Measurements from ENCODE around the gene SLC25A27. TPM values are rescaled to one million over a fixed set of nuclear protein-coding genes. Genes with fewer than 3 reads are reported as not detected.
A peak's percentile ranks its signal among the peaks of the same experiment; 100 is the strongest.

SLC25A27 gene
- total RNA-seq, 1 experiment from 2014 or later: 10.7 TPM

GRCh38 chr6:46618726-46619125, 34.0 kb upstream of the SLC25A27 start:
- DNase-seq (ENCODE audit: low read depth, low spot score) (no peak), ATAC-seq (no peak)
- H3K9me3 ChIP-seq (ENCODE audit: control insufficient read depth in 1 of 2, insufficient read depth in 1 of 2, low read depth in 1 of 2, low read length in 2 of 2): no peaks in the 10 kb centered on the region
- no TSS peak for BruUV-seq (replicated peaks)
- no peaks in the 10 kb centered on the region for H3K4me1 ChIP-seq (ENCODE audit: control insufficient read depth in 1 of 2, insufficient read depth in 2 of 2, low read length in 2 of 2)
- H3K27me3 ChIP-seq (ENCODE audit: insufficient read depth, low read length): no peaks in the 10 kb centered on the region
- intact Hi-C loops (cut with micrococcal nuclease): no loop called here
- H3K9ac ChIP-seq (ENCODE audit: low read length): no peak overlapping the region
- POLR2A ChIA-PET: no interaction called here
- H3K9me2 ChIP-seq (ENCODE audit: insufficient read depth): no peaks in the 10 kb centered on the region; the same call in 1 of the 2 replicates
- TF ChIP-seq REST (IDR thresholded peaks at IDR 0.05; ENCODE audit: low read depth): no peak
- no peak overlapping the region for H3K27ac ChIP-seq (ENCODE audit: low read depth, low read length)
- RAD21 ChIA-PET (ENCODE audit: low non-redundant PET in 1 of 2, low total read pairs in 2 of 2, uncharacterized antibody in 2 of 2, unreplicated experiment in 2 of 2): no interaction called here
- H3K4me2 ChIP-seq (ENCODE audit: low read length): no peak overlapping the region
- no peak overlapping the region for H3K4me3 ChIP-seq (replicated peaks in 1 of 2; ENCODE audit: low read depth in 1 of 2, low read length in 2 of 2)
- CTCF ChIA-PET: interaction anchor here (1.3 kb wide), 1 partner anchor 198 kb away, joined by 3 read pairs; no protein-coding TSS in a partner anchor
- no peaks in the 10 kb centered on the region for H4K20me1 ChIP-seq (ENCODE audit: insufficient read depth)
- no peaks in the 10 kb centered on the region for H3K79me2 ChIP-seq (ENCODE audit: insufficient read depth, low read length)
- no peaks in the 10 kb centered on the region for H3K36me3 ChIP-seq (ENCODE audit: control insufficient read depth in 1 of 2, insufficient read depth in 2 of 2, low read length in 2 of 2)
- H2AFZ ChIP-seq (ENCODE audit: low read depth, low read length, poor library complexity, severe bottlenecking): no peak overlapping the region

- ChIA-PET POLR2A (no interaction called here), RAD21 (ENCODE audit: low non-redundant PET in 1 of 2, low total read pairs in 2 of 2, uncharacterized antibody in 2 of 2, unreplicated experiment in 2 of 2) (no interaction called here), CTCF (no interaction called here)
- H3K9me2 ChIP-seq (ENCODE audit: insufficient read depth): no peaks in the 10 kb centered on the region
- H3K4me1 ChIP-seq (ENCODE audit: control insufficient read depth in 1 of 2, insufficient read depth in 2 of 2, low read length in 2 of 2): no peaks in the 10 kb centered on the region
- no TSS peak for BruUV-seq (replicated peaks)
- peak; percentile 22 for DNase-seq (ENCODE audit: low read depth, low spot score)
- no peaks in the 10 kb centered on the region for H3K79me2 ChIP-seq (ENCODE audit: insufficient read depth, low read length)
- H2AFZ ChIP-seq (ENCODE audit: low read depth, low read length, poor library complexity, severe bottlenecking): peak overlapping the region; percentile 76
- H3K36me3 ChIP-seq (ENCODE audit: control insufficient read depth in 1 of 2, insufficient read depth in 2 of 2, low read length in 2 of 2): no peaks in the 10 kb centered on the region
- H3K27me3 ChIP-seq (ENCODE audit: insufficient read depth, low read length): no peaks in the 10 kb centered on the region
- H4K20me1 ChIP-seq (ENCODE audit: insufficient read depth): no peaks in the 10 kb centered on the region
- peak; percentile 74; the same call in 1 of the 2 replicates for ATAC-seq
- H3K9ac ChIP-seq (ENCODE audit: low read length): no peak overlapping the region
- intact Hi-C loops (cut with micrococcal nuclease): loop anchor here (1.0 to 5.0 kb wide), 3 partner anchors 207 to 534 kb away; no protein-coding TSS in a partner anchor
- no peaks in the 10 kb centered on the region for H3K9me3 ChIP-seq (ENCODE audit: control insufficient read depth in 1 of 2, insufficient read depth in 1 of 2, low read depth in 1 of 2, low read length in 2 of 2)
- H3K4me3 ChIP-seq (replicated peaks in 1 of 2; ENCODE audit: low read depth in 1 of 2, low read length in 2 of 2): no peak overlapping the region
- TF ChIP-seq EZH2 (IDR thresholded peaks at IDR 0.05) (no peak), POLR2AphosphoS5 (IDR thresholded peaks at IDR 0.05; ENCODE audit: low read depth, low read length) (no peak), CTCF (IDR thresholded peaks at IDR 0.05 in 2 of 3, conservative IDR thresholded peaks at IDR 0.05 in 1 of 3; ENCODE audit: borderline replicate concordance in 1 of 3, insufficient read depth in 1 of 3, low read depth in 2 of 3, low read length in 2 of 3) (peak; percentile 42 to 67 (median 66); a peak in 5 of 6 replicates), ELF1 (IDR thresholded peaks at IDR 0.05; ENCODE audit: borderline replicate concordance, low read depth) (no peak), POLR2A (IDR thresholded peaks at IDR 0.05; ENCODE audit: borderline replicate concordance, extremely low read depth, insufficient read depth, insufficient read length) (no peak), EGR1 (IDR thresholded peaks at IDR 0.05; ENCODE audit: low read depth) (no peak), YY1 (IDR thresholded peaks at IDR 0.05; ENCODE audit: extremely low read depth, insufficient replicate concordance, low read depth, low read length) (no peak), MAX (IDR thresholded peaks at IDR 0.05) (no peak), RAD21 (IDR thresholded peaks at IDR 0.05; ENCODE audit: low read depth) (peak; percentile 74), CEBPB (IDR thresholded peaks at IDR 0.05; ENCODE audit: low read depth) (peak; percentile 24; the same call in 1 of the 2 replicates), JUND (IDR thresholded peaks at IDR 0.05) (no peak), ZFX (IDR thresholded peaks at IDR 0.05) (no peak), EZH2phosphoT487 (IDR thresholded peaks at IDR 0.05; ENCODE audit: borderline replicate concordance) (no peak), SIN3A (IDR thresholded peaks at IDR 0.05; ENCODE audit: low read depth) (no peak), ZNF274 (IDR thresholded peaks at IDR 0.05; ENCODE audit: low read depth, low read length) (no peak)
- H3K27ac ChIP-seq (ENCODE audit: low read depth, low read length): no peak overlapping the region
- H3K4me2 ChIP-seq (ENCODE audit: low read length): no peak overlapping the region
Measured at GRCh38 chr6:46626228-46626909, 26.4 kb upstream of the SLC25A27 start.

Measured in HCT116 (cell line).